GM21515 (cell line): ENCODE results near the gene KCNJ11.

Source experiments
- ATAC-seq: cut with Tn5 transposase; IDR thresholded peaks from one replicate; pipeline ENCODE4 v1.9.1; 2021; ENCODE audit not compliant: unreplicated experiment

The KCNJ11 gene

DNA sequence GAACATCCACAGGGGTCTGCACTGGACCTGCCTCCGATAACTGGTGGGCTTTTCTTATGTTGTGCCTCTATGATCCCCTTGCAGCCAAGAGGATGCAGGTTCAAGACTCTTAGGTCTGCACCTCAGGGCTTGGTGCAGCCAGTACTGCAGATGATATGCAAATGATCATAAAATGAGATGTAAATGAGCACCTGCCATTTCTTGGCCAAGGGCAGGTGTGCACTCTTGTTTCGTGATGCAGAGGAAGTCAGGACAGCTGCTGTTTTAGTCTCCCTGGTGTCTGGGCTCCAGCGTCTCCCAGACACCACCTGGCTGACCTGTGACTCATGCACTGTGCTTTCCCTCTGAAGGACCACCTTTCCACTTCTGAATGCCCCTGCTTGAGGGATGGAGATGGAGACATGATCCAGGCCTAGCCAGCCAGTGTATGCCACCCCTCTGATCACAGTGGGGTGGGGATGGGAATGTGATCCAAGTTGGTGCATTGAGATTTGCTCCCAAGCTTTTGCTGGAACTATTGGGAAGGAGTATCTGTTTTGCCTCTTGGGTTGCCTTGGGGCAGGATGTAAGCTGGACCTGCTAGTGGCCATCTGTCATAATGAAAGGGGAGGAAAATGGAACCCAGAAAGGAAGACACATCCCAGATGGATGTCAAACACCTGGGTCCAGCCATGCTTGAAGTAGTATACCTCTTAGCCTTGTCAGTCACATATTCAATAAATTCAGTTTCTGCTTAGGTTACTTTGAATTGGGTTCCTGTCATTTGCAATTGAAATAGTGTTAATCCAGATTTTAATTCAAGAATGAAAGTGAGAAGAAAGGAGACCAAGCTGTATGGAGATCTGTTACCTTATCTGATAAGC is 3.3 kb upstream of the KCNJ11 start:
- no peak for ATAC-seq

DNA sequence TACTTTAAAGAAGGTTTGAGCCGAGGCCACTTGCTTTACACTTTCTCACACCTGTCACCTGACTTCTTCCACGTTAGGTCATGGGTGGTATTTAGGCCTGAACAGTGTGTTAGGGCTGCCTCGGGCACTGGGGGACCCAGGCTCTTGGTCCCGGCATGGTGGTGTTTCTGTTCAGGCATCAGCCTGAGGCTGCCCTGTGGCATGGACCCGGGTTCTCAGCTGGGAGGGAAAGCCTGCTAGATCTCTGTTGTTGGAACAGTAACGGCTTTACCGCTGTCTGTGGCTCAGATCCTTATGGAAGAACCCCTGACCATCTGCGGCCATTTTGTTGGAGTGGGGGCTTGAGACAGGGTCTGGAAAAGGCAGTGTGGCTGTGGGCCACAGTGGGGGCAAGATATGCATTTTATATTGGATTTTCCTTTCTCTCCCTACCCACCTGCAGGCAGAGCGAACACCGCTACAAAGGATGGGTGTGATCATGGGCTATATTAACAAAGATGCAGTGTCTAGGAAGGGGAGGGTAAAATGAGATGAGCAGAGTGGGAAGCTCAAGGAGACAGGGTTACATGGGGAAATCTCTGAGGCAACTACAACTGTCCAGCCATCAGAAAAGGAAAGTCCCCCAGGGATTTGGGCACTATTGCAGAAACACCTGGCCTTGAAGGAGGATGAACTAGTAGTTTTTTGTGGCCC is 1.6 kb upstream of the KCNJ11 start:
- ATAC-seq: no peak

DNA sequence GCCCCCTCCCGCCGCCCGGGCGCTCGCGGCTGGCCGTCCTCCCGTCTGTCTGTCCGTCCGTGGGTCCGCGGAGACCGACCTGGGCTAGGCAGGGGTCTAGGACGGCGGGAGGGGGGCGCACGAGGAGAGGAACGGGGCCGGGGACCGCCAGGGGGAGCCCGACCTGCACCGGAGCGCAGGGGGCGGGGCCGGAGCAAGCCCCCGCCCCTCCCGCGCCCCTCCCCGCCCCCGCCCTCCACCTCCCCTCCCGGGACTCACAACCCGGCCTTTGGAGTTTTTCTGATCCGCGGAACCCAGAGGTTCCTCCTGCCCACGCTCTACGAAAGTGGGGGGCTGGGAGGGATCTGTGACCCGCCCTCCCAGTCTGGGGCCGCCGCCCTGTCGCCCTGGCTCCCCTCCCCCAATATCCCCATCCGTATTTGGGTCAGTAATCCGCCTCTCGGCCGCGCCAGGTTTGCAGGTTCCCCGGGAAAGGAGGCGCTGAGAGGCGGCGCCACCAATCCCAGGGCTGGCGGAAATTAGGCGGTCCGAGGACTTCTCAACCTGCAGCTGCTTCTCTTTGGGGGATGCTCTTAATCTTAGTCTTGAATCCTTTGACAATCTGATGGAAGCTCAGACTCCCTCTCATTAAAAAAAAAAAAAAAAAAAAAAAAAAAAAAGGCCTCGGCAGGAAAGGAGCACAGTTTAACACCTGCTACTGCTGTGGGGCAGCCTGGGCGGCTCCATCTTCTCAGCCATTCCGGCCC is 925 bp upstream of the KCNJ11 start:
- ATAC-seq: peak; percentile 55

DNA sequence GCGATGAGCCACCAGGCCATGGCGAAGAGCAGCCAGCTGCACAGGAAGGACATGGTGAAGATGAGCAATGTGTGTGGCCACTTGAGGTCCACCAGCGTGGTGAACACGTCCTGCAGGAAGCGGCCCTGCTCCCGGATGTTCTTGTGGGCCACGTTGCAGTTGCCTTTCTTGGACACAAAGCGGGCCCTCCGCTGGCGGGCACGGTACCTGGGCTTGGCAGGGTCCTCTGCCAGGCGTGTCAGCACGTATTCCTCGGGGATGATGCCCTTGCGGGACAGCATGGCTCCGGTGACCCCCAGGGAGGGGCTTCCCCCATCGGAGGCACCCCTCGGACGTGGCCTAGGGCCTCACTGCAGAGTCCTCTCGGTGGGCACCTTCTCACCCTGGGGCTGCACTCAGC is 648 bp downstream of the KCNJ11 start:
- ATAC-seq: no peak

DNA sequence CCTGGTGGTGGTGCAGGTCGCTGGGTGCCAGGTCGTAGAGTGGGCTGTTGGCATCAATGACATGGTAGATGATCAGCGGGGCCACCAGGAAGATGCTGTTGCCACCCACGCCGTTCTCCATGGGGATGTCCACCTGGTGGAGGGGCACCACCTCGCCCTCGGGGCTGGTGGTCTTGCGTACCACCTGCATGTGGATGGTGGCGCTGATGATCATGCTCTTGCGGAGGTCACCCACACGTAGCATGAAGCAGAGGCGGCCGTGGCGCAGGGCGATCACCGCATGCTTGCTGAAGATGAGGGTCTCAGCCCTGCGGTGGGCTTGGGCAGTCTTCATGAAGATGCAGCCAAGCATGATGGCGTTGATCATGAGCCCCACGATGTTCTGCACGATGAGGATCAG is 1.2 kb downstream of the KCNJ11 start:
- ATAC-seq: no peak

DNA sequence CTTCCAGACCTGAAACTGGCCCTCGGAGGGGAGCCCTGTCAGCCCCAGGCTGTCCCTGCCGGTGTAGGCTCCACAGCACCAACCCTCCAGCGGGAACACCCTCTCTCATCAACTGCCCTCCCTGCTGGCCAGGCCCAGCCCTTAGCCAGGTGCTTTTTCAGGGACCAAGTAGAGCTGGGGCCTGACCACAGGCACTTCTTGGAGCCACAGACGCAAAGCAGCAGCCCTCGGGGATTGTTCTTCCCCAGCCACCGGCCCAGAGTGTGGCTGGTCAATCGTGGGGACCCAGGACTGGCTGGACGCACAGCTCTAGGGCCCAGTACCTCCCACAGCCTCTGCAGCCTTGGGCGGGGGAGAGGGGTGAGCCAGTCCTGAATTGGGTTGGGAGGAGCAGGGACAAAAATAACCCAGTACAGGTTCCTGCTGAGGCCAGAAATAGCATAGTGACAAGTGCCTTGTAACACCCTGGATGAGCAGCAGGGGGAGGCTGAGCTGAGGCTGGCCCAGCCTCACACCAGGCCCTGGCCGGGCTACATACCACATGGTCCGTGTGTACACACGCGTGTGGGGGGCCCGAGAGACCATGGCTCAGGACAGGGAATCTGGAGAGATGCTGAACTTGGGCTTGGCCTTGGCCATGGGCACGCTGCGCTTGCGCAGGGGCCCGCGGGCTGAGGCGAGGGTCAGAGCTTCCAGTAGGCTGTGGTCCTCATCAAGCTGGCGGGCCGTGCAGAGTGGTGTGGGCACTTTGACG is 2.0 kb downstream of the KCNJ11 start:
- peak; percentile 52 for ATAC-seq

DNA sequence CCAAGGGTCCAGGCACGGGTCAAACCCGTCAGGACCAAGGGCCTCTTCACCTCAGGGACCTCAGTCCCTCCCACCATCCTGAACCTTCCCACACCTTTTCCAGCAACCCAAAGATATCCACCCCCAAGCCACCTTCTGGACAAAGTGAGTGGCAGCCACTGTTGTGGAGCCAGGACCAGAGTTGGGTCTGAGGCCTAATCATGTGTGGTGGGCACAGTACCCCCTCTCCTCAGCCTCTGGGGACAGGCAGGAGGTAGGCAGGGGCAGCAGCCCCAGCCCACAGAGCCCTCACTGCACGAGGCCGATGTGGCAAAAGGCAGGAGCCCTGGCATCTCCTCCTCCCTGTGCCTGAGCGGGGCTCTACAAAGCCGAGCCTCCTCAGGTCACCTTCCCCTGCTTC is 2.5 kb downstream of the KCNJ11 start:
- ATAC-seq: no peak

DNA sequence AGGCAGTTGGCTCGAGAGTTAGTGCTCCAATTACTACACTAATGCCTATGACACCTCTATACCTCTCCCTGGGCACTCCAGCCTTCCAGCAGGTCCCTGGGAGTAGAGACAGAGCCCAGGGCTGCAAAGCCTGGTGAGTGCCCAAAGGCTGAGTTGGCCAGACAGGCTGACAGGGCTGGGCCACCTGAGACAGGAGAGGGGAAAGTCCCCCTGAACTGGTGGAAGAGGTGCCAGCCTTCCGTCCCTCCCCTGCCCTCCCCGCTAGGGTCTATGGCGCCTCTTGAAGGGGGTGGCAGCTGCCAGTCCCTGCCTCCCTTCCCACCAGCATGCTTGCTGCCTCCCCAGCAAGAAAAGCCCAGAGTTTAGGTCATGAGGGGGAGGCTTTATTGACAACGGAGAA is 3.0 kb downstream of the KCNJ11 start:
- no peak for ATAC-seq

DNA sequence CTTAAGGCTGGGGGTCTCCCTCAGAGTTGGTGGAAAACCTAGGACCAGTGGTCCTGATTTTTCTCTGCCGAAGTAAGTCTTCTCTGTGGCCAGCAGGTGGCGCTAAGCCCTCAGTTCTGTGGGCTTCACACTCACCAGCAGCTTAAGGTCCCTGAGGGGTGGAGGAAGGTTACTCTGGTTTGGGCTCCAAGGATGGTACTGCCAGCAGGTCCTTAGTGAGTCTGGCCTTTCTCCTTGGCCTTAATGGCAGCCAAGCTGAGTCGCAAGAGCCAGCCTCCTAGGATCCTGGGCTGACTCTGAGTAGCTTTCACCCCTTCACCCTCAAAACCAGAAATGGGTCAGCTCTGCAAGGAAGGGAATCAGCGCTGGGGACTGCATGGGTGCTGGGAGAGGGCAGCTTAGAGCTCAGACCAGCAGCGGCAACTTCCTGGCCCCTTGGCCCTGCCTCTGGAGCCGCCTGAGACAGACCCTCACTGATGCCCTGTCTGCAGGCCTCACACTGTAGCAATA is 4.4 kb downstream of the KCNJ11 start:
- no peak for ATAC-seq

DNA sequence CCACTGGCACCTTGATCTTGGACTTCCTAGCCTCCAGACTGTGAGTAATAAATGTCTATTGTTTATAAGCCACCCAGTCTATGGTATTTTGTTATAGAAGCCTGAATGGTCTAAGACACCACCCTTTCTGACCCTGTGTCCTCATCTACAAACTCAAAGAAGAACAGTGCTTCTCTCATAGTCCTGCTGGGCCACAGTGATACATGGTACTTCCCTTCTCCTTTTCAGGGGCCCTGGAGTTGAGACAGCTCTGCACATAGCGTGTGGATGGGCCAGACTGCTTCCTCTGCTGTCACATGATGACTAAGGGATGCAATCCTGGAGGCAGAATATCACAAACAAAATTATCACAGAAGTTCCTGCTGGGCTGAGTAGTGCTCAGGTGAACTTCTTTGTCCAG is 5.0 kb downstream of the KCNJ11 start:
- no peak for ATAC-seq

DNA sequence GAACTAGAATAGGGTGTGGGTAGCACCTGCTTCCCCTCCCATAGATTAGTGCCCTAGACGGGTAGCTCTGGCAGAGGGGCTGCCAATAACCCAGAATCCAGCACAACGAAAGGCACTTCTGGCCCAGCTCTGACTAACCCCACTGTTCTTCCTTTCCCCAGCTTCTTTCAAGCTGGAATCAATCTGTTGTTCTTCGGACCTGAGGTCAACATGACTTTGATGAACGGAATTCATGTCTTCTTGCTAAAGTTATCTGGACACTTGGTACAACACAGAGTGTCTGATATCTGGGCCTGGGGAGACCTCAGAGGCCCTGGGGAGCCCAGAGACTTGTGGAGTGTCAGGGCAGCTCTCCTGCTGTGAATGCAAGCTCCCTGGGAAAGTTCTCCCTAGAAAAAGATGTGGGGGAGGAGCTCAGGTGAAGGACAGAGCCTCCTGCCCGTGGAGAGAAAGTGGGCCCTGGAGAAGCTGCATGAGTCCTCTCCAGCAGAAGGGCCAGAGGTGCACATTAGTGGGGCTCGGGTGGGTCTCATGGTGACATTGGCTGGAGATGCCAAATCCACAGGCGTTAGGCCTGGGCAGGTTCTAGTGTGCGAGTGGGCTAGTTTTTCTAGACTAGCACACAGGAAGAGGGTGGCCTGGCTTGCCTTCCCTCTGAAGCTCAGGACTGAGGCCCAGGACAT is 6.3 kb downstream of the KCNJ11 start:
- ATAC-seq: no peak

DNA sequence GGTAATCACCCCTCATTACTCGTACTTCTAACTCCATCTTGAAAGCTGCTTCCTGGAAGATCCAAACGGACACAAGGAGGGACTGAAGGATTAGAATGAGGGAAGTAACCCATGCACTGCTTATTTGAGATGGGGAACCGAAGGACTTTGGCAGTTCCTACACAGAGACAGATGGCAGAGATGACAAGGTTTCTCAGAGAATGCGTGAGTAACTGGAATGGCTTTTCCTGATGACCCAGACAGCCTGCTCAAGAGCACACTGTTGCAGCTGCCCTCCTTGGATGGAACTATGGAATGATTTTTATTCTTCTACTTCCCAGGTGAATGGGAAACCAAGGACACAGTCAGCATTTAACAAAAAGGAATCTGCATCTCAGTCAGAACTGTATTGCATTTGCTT is 7.3 kb downstream of the KCNJ11 start:
- ATAC-seq: no peak

DNA sequence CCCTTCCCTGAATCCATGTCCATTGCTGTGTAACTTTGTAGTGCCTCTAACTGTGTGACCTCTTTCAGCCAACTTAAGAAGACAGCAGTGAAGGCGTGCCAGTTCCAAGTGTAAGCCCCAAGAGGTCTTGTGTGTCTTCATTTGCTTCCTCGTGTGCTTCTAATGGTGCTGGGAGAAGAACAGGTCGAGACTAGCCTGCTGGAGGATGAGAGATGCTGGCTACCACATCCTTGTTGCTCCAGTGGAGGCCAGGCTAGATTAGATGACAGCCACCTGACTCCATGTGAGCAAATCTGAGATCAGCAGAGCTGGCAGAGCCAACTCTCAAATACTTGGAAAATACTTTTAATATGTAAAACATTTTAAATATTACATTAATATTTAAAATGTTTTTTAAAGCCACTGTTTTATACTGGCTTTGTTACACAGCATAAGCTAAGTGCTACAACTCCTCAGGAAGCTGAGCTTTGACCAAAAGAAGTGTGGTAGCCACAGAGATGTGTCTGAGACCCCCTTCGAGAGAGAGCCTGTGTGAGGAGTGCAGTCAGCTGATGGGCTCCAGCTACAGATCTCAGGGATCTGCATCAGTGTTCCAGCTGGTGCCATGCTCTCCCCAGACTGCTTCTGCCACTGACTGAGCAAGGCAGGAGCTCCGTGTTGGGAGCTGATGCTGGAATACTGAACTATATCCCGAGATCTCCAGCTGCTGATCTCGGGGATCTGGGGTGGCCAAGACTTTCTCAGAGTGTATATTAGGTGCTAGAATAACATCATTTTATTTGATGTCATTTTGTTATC is 8.9 kb downstream of the KCNJ11 start:
- no peak for ATAC-seq

DNA sequence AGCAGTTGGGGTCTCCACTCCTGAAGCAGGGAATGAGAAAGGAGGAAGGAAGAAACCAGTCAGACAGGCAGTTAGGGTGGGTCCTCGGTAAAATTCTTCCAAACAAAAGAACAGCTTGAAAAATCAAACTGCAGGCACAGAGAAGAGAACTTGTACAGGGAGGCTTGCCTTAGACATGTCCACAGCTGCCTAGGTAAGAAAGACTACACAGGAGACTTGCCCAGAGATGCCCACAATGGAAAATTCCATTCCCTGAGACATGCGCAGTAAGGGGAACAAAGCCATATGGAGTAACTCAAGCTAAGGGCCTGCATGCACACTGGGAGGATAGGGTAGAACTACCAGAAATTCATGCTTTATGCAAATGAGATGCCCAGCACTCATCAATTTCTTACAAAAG is 9.8 kb downstream of the KCNJ11 start:
- ATAC-seq: no peak

DNA sequence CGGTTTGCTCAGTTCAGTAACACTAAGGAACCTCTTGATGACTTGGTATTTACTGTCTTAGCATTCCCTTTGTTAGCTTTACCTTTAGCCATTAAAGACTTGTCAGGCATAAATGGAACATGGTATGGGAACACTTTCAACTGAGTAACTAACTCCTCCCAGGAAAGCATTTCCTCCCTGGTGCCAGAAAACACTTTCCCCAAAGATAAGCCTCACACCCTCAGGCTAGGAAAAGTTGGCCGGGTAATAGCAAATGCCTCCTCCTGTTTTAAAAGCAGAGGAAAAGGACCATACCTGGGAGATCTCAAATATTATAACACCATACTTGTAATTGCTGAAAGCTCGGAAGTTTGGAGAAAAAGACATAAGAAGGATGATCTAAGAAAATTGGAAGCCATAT is 12.0 kb downstream of the KCNJ11 start:
- ATAC-seq: no peak

DNA sequence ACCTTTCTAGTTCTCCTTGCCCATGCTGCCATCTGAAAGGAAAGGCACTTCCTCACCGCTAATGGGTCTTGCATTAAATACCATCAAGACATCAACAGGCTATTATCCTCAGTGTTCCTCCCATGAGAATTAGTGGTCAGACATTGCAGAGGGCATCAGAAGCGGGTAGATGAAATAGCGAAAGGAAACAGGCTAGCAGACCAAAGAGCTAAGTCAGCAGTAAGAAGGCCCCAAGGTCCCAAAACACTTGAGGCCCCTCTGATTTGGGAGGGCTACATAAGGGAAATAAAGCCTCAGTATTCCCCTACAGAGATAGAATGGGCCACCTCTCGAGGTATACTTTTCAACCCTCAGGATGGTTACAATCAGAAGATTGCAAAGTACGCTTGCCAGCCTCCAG is 12.9 kb downstream of the KCNJ11 start:
- no peak for ATAC-seq

DNA sequence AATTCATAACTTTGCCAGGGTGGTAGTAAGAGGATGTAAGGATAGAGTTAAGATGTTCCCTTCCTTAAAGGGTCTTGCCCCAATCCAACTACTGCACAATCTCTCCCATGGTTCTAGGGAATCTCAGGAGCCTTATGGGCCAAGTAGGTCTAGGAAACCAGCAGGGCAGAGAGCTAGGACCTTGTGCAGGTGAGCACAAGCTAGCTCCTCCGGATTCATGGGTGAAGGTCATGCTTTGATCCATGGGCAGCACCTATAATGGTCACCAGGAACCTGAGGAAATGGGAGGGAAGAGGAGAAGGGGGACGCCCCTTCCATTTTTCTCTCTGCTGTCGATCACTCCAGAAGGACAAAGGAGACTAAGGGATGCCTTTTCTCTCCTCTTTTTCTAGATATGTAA is 16.8 kb downstream of the KCNJ11 start:
- ATAC-seq: no peak

DNA sequence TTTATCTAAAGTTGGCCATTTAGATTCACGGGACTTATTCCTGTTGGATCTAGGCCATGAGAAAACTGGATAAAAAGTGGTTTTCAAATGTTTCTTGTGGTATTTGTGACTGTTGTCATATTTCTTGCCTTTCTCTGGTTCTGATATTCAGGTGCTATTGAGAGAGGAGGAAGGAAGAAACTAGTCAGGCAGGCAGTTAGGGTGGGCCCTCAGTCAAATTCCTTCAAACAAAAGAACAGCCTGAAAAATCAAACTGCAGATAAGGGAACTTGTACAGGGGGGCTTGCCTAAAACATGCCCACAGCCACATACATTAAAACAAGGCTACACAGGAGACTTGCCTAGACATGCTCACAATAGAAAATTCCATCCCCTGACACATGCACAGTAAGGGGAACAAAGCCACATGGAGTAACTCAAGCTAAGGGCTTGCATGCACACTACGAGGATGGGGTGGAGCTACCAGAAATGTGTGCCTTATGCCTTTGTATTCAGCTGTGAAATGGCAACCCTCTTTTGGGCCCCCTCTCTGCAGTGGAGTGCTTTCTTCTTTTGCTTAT is 18.7 kb downstream of the KCNJ11 start:
- no peak for ATAC-seq

DNA sequence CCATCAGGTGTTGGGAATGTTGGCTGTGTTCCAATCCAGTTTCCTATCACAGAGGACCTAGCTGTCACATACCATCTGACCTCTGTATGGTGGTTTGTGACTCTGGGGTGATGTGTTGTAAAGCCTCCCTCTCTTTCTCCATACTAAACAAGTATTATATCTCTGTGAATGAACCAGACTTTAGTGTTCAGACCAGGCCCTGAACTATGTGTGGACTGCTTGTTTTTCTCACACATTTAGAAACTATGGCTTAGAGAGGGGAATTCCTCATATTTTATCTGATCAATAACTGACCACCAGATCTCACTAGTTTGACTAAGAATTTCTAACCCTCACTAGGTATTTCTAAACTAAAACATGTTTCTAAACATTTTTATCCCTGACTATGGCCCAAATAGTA is 19.4 kb downstream of the KCNJ11 start:
- no peak for ATAC-seq
